ENCODE data around the gene LDLRAD4. TPM values are rescaled to one million over a fixed set of nuclear protein-coding genes. Genes with fewer than 3 reads are reported as not detected.

The LDLRAD4 gene
- total RNA-seq, 2 donors from 2014 or later = 33.1 to 41.2 TPM

DNA sequence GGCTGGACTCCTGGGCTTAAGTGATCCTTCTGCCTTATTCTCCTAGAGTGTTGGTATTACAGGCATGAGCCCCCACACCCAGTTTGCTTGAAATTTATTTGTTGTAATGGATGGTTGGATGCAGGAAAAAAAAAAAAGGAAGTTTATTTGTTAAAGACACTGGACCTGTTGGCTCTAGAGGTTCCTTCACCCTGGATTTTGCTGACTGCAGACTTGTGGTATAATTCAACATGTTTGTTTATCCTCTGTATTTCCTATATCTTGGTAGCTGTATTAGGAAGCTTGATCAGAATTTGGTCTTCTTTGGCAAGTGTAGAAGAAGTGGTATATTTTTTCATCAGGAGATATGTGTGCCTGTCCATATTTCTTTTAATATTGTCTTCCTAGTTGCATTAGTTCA, 138.7 kb downstream of the LDLRAD4 start:
- Histone ChIP-seq H3K27me3 (no peaks in the 10 kb centered on the region), H3K9me3 (no peaks in the 10 kb centered on the region), H3K27ac (no peak overlapping the region), H3K36me3 (no peaks in the 10 kb centered on the region), H3K4me3 (no peak overlapping the region), H3K4me1 (peaks cover 0 to 18% of the 10 kb centered on the region in 2 donors)
- TF ChIP-seq, protein P1, sequence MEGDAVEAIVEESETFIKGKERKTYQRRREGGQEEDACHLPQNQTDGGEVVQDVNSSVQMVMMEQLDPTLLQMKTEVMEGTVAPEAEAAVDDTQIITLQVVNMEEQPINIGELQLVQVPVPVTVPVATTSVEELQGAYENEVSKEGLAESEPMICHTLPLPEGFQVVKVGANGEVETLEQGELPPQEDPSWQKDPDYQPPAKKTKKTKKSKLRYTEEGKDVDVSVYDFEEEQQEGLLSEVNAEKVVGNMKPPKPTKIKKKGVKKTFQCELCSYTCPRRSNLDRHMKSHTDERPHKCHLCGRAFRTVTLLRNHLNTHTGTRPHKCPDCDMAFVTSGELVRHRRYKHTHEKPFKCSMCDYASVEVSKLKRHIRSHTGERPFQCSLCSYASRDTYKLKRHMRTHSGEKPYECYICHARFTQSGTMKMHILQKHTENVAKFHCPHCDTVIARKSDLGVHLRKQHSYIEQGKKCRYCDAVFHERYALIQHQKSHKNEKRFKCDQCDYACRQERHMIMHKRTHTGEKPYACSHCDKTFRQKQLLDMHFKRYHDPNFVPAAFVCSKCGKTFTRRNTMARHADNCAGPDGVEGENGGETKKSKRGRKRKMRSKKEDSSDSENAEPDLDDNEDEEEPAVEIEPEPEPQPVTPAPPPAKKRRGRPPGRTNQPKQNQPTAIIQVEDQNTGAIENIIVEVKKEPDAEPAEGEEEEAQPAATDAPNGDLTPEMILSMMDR (IDR thresholded peaks at IDR 0.05) = no peak
- no peak for DNase-seq (ENCODE audit: low spot score)

DNA sequence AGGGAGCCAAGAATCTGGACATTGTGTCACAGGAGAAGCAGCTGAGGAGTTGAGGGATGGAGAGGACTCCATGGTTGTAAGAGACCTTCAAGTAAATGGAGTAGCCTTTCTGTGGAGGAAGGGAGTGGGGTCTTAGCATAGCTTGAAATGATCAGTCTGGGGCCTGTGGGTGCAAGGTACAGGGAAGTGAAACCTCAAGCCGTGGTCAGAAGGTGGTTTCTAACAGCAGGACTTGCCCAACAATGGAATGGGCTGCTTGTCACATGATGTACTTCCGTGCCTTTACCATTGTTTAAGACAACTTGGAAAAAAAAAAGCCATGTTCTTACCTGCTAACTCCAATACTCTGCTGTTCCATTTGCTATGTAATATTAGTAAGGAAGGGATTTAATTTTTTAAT, 140.7 kb downstream of the LDLRAD4 start:
- H3K27ac ChIP-seq = no peak overlapping the region
- TF ChIP-seq, protein P1 (IDR thresholded peaks at IDR 0.05) = no peak

DNA sequence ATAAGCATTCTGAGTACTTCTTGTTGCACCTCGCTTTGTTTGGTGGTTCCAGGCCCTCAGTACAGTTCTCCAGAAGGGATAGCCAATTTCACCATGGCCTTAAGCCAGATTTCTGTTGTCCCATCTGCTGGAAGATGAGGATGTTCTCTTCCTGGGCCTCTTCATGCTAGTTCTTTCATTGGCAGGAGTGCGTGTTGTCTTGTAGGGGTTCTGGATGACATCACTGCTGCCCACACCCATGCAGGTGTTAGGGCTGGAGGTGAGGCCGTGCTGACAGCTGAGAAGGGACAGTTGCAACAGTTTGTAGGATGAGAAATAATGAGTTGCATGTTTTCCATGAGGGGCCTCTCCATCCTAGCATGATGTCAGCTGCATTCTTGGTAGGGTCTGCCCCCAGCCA, 142.9 kb downstream of the LDLRAD4 start:
- no peak overlapping the region for H3K27ac ChIP-seq
- peaks cover 0 to 15% of the 10 kb centered on the region in 2 donors for H3K4me1 ChIP-seq
- H3K36me3 ChIP-seq = no peaks in the 10 kb centered on the region
- H3K27me3 ChIP-seq = no peaks in the 10 kb centered on the region
- H3K9me3 ChIP-seq = no peaks in the 10 kb centered on the region
- TF ChIP-seq, protein P1 (IDR thresholded peaks at IDR 0.05) = no peak
- no peak for DNase-seq (ENCODE audit: low spot score)
- H3K4me3 ChIP-seq = no peak overlapping the region

More for the DNA sequence above, 140.7 kb downstream of the LDLRAD4 start:
- Histone ChIP-seq H3K27me3 (no peaks in the 10 kb centered on the region), H3K36me3 (no peaks in the 10 kb centered on the region), H3K4me1 (peaks cover 0 to 14% of the 10 kb centered on the region in 2 donors), H3K9me3 (no peaks in the 10 kb centered on the region), H3K4me3 (no peak overlapping the region)
- no peak for DNase-seq (ENCODE audit: low spot score)

DNA sequence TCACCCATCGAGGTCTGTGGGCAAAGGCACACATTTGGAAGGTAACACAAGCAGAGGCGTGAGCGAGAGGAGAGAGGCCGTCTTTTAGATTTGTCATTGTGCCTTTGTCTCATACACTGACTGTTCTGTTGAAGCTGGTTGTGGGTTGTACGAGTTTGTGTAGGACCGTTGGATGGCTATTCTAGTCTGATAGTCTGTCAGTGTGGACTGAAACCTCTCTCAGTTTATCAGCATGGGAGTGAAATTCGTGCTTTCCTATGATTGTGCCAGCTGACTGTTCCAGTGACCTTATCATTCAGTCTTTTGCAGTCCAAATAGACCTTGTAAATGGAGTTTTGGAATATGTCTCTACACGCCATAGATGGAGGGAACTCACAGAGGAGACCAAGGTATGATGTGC, 143.5 kb downstream of the LDLRAD4 start:
- Histone ChIP-seq H3K27me3 (no peaks in the 10 kb centered on the region), H3K36me3 (no peaks in the 10 kb centered on the region), H3K9me3 (no peaks in the 10 kb centered on the region), H3K27ac (no peak overlapping the region), H3K4me1 (peaks cover 0 to 21% of the 10 kb centered on the region in 2 donors), H3K4me3 (no peak overlapping the region)
- TF ChIP-seq, protein P1 (IDR thresholded peaks at IDR 0.05) = no peak
- DNase-seq (ENCODE audit: low spot score) = no peak

DNA sequence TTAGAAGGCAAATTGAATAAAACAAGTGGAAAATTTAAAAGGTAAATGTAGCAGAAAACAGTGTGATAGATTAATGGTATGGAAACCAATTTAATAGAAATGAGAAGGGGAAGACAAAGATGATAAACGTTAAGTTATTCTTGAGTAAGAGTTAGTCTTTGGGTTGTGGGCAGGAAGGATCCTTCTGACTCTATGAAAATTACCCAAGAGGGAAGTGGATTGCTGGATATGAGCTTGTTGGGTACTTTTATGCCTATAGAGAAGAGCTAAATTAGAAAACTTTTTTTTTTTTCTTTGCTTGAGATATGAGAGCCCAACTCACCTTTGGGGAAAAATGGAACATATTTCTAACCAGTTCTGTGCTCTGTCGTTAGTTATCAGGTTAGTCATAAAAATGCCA, 144.0 kb downstream of the LDLRAD4 start:
- H3K4me1 ChIP-seq = peaks cover 0 to 25% of the 10 kb centered on the region in 2 donors
- H3K9me3 ChIP-seq = no peaks in the 10 kb centered on the region
- H3K27me3 ChIP-seq = no peaks in the 10 kb centered on the region
- DNase-seq (ENCODE audit: low spot score) = no peak
- TF ChIP-seq, protein P1 (IDR thresholded peaks at IDR 0.05) = no peak
- H3K4me3 ChIP-seq = no peak overlapping the region
- H3K27ac ChIP-seq = no peak overlapping the region
- H3K36me3 ChIP-seq = no peaks in the 10 kb centered on the region

DNA sequence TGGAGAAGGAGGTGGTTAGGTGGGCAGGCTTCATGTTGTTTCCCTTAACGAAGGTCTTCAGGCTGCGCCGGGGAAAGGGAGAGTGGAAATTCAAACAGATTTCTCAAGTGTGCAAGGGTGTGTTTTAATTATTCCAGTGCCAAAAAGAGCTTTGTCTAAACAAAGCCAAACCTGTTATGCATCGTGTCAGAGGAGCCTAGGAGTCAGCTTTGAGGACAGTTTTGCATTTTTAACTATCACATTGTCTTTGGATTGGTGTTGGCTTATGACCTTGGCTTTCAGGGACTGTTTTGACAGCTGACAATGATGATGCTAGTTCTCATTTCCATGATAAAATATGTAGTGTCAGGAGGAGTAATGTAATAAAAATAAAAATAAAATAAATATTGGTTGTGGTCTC, 144.8 kb downstream of the LDLRAD4 start:
- Histone ChIP-seq H3K27me3 (no peaks in the 10 kb centered on the region), H3K27ac (no peak overlapping the region), H3K4me3 (no peak overlapping the region), H3K4me1 (peaks cover 0 to 25% of the 10 kb centered on the region in 2 donors), H3K9me3 (no peaks in the 10 kb centered on the region), H3K36me3 (no peaks in the 10 kb centered on the region)
- DNase-seq (ENCODE audit: low spot score) = no peak
- TF ChIP-seq, protein P1 (IDR thresholded peaks at IDR 0.05) = no peak
